BLaER1 (cell line): Measurements from ENCODE around the gene ATP8A2.
A peak's percentile ranks its signal among the peaks of the same experiment; 100 is the strongest.
"Not testable (repeated sequence)": the region's sequence is repeated elsewhere in the genome, so short reads cannot be mapped to it uniquely, and the experiment has no call there.

Experiments
- H3K27ac ChIP-seq: shearing (Covaris generic); formaldehyde crosslinking; 2 replicates; pipeline ENCODE4 v1.8.1; 2022
- H3K27me3 ChIP-seq: shearing (Covaris generic); formaldehyde crosslinking; 2 replicates; pipeline ENCODE4 v1.8.1; 2022
- H3K36me3 ChIP-seq: shearing (Covaris generic); formaldehyde crosslinking; 2 replicates; pipeline ENCODE4 v1.8.1; 2022
- H3K4me1 ChIP-seq: shearing (Covaris generic); formaldehyde crosslinking; 2 replicates; pipeline ENCODE4 v1.8.1; 2022
- H3K4me2 ChIP-seq: shearing (Covaris generic); formaldehyde crosslinking; 2 replicates; pipeline ENCODE4 v1.8.1; 2022
- H3K4me3 ChIP-seq: shearing (Covaris generic); formaldehyde crosslinking; 2 replicates; pipeline ENCODE4 v1.8.1; 2022
- H3K9ac ChIP-seq: shearing (Covaris generic); formaldehyde crosslinking; 2 replicates; pipeline ENCODE4 v1.8.1; 2022
- H3K9me3 ChIP-seq: shearing (Covaris generic); formaldehyde crosslinking; 2 replicates; pipeline ENCODE4 v1.8.1; 2022
- H4K20me1 ChIP-seq: shearing (Covaris generic); formaldehyde crosslinking; 2 replicates; pipeline ENCODE4 v1.8.1; 2022
- Cebpa-rat ChIP-seq: shearing (Covaris generic); IDR thresholded peaks from 2 replicates; pipeline ENCODE4 v1.8.1; 2022

The ATP8A2 gene

DNA sequence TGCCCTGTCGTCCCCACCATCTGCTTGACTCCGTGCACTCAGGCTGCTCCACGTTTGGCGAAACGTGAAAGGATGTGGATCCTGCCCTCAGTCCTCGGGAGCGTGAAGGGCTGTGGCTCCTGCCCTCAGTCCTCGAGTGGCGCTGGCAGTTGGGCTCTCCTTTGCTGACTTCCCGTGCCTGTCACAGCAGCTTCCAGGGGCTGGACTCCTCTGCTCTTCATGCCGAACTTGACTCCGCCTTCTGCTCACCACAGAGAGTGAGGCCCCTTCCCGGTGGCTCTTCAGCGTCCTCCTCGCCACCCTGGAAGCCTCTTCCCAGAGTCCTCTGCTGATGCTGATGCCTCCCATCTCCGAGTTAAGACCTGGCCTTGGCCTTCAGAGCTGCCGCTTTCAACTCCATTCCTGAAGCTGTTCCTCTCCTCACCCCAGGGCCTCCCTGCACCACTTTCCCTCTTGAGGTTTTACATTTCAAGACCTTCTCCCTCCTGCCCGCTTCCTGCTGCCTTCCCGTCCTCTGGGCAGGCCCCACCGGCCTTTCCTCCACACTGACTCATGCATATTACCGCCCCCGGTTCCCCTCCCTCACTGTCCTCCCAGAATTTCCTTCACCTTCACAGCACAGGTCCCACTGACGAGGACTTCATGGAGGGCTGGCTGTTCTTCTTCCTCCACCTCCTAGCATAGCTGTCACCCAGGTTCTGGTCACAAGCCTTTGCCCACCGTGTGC, 568.4 kb downstream of the ATP8A2 start:
- peak overlapping the region; percentile 8 for H3K4me3 ChIP-seq
- TF ChIP-seq Cebpa-rat: no peak
- H3K9me3 ChIP-seq: no peaks in the 10 kb centered on the region
- H4K20me1 ChIP-seq: no peaks in the 10 kb centered on the region
- peaks cover 77% of the 10 kb centered on the region for H3K4me1 ChIP-seq
- H3K4me2 ChIP-seq: peak overlapping the region; percentile 81
- H3K27ac ChIP-seq: peak overlapping the region; percentile 79
- 0 out of 2 replicates have a peak overlapping the region, but pooled peaks have one; percentile 1 for H3K9ac ChIP-seq
- H3K36me3 ChIP-seq: no peaks in the 10 kb centered on the region
- H3K27me3 ChIP-seq: no peaks in the 10 kb centered on the region

DNA sequence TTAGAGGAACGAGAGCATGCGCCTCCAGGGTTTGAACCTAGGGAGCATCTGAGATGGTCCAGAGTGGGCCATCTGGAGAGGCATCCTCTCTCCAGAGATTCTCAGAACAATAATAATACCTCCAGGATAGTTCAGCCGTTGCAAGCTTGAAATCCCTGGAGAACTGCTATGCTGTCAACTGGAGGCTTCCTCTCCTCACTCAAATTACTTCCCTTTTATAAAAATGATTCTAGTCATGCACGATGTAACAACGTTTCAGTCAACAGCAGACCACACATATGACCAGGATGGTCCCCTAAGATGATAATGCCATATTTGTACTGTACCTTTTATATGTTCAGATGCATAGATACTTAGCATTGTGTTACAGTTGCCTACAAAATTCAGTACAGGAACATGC, 571.3 kb downstream of the ATP8A2 start:
- TF ChIP-seq Cebpa-rat: no peak
- H4K20me1 ChIP-seq: no peaks in the 10 kb centered on the region
- peak overlapping the region; percentile 79 for H3K27ac ChIP-seq
- H3K4me3 ChIP-seq: peak overlapping the region; percentile 9; the same call in 1 of the 2 replicates
- peaks cover 85% of the 10 kb centered on the region for H3K4me1 ChIP-seq
- H3K9ac ChIP-seq: no peak overlapping the region
- peak overlapping the region; percentile 81 for H3K4me2 ChIP-seq
- H3K27me3 ChIP-seq: no peaks in the 10 kb centered on the region
- H3K36me3 ChIP-seq: no peaks in the 10 kb centered on the region
- H3K9me3 ChIP-seq: peaks cover 5% of the 10 kb centered on the region; the same call in 1 of the 2 replicates

DNA sequence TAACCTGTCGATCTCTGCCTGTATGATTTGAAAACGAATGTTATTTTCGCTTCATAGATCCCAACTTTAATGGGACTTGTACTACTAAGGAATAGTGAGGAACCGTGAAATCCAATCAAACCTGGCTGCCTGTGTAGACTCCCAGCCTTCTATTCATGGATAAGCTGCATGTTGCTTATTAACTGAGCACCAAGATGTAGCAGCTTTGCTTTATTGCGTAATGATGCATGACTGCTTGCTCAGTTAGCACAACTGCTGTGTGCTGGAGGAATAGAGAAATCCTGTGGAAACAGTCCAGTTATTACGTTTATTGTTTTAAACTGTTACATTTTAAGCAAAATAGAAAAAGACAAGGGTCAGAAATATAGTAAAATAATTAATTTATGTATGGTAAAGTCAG, 571.9 kb downstream of the ATP8A2 start:
- H3K4me3 ChIP-seq: no peak overlapping the region
- peak; percentile 98 for TF ChIP-seq Cebpa-rat
- H3K27ac ChIP-seq: peak overlapping the region; percentile 79
- peaks cover 91% of the 10 kb centered on the region for H3K4me1 ChIP-seq
- no peak overlapping the region for H3K9ac ChIP-seq
- no peaks in the 10 kb centered on the region for H4K20me1 ChIP-seq
- H3K36me3 ChIP-seq: no peaks in the 10 kb centered on the region
- peaks cover 5% of the 10 kb centered on the region; the same call in 1 of the 2 replicates for H3K9me3 ChIP-seq
- H3K4me2 ChIP-seq: peak overlapping the region; percentile 81
- H3K27me3 ChIP-seq: no peaks in the 10 kb centered on the region

DNA sequence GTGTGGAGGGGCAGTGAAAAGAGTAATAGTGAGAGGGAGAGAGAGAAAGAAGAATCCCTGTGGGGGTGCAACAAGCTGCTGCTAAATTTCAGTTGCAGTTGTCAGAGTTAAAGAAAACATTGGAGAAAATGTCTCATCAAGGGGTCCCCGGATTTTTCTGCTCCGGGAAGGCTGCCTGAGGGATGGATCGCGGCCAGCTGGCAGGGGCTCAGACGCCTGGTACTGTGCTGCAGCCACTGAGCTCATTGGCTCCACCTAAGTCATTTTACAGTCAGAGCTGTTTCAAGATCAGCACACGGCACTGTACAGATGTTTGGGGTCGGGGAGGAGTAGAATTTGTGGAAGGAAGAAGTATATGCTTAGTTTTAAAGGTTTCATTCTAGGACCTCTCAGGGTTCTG, 573.8 kb downstream of the ATP8A2 start:
- H3K4me1 ChIP-seq: peaks cover 95% of the 10 kb centered on the region
- H4K20me1 ChIP-seq: no peaks in the 10 kb centered on the region
- H3K27me3 ChIP-seq: no peaks in the 10 kb centered on the region
- H3K4me2 ChIP-seq: peak overlapping the region; percentile 81
- no peak overlapping the region for H3K4me3 ChIP-seq
- H3K9ac ChIP-seq: no peak overlapping the region
- TF ChIP-seq Cebpa-rat: no peak
- no peaks in the 10 kb centered on the region for H3K36me3 ChIP-seq
- peaks cover 6% of the 10 kb centered on the region for H3K9me3 ChIP-seq
- H3K27ac ChIP-seq: peak overlapping the region; percentile 79

DNA sequence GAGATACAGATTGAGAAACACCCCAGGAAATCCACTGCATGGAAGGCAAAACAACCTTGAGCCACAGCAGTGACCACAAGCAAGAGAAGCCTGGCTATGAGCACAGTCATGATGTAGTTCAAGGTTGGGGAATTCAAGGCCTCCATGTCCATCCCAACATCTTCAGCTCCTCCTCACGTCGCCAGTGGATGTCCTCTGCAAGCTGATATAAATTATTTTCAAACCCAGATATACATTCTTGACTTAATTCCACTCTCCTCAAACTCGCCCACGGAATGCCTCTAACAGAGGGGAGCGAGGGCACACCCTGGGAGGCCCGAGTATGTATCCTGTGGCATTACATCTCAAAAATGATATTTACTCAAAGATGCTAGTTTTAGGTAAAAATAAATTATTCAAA, 574.5 kb downstream of the ATP8A2 start:
- H4K20me1 ChIP-seq: no peaks in the 10 kb centered on the region
- H3K4me3 ChIP-seq: no peak overlapping the region
- peak overlapping the region; percentile 79 for H3K27ac ChIP-seq
- no peak for TF ChIP-seq Cebpa-rat
- H3K4me1 ChIP-seq: peaks cover 89% of the 10 kb centered on the region
- H3K4me2 ChIP-seq: peak overlapping the region; percentile 81
- no peaks in the 10 kb centered on the region for H3K36me3 ChIP-seq
- peaks cover 13% of the 10 kb centered on the region for H3K9me3 ChIP-seq
- no peaks in the 10 kb centered on the region for H3K27me3 ChIP-seq
- H3K9ac ChIP-seq: no peak overlapping the region

DNA sequence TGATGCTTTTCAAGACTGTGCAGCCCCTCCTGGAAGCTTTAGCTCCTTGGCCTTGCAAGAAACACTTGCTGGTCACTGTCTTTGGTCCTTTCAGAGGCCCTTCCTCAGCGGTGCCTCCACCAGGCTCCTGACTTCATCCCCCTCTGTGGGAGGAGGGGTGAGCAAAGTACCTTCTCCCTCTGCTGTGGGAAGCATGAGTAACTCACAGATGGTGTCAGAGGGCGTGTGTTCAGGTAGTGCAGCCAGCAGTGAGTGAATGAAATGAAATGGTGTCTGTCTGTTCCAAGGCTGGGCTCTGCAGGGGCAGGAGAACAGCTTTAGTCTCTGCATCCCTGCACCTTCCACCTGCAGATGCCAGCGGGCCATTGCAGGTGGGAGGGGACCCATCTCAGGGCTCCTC, 577.1 kb downstream of the ATP8A2 start:
- H3K9ac ChIP-seq: no peak overlapping the region
- H3K4me2 ChIP-seq: peak overlapping the region; percentile 56
- peaks cover 76% of the 10 kb centered on the region for H3K4me1 ChIP-seq
- no peaks in the 10 kb centered on the region for H4K20me1 ChIP-seq
- H3K27me3 ChIP-seq: no peaks in the 10 kb centered on the region
- H3K4me3 ChIP-seq: no peak overlapping the region
- TF ChIP-seq Cebpa-rat: no peak
- peaks cover 16% of the 10 kb centered on the region for H3K9me3 ChIP-seq
- H3K36me3 ChIP-seq: no peaks in the 10 kb centered on the region
- H3K27ac ChIP-seq: 0 out of 2 replicates have a peak overlapping the region, but pooled peaks have one; percentile 45

DNA sequence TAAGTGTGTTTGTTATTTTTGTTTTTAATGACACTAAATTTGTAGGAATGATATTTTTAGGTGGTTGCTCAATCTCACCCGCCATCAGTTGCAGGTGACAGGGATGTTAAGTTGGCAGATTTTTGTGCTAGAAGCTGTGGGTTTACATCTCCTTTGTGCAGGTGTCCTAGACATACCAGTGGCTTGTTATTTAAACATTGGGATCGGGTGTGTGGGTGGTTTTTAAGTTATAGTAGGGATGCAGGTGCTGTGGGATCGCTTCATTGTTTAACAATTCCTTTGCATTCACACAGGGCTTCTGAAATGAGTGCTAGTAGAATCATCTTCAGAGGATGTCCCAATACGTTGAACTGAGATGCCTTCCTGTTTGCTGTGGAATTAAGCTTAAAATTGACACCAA, 580.1 kb downstream of the ATP8A2 start:
- Histone ChIP-seq H4K20me1 (no peaks in the 10 kb centered on the region), H3K36me3 (no peaks in the 10 kb centered on the region), H3K4me1 (peaks cover 57% of the 10 kb centered on the region), H3K27ac (no peak overlapping the region), H3K9ac (no peak overlapping the region), H3K9me3 (peaks cover 14% of the 10 kb centered on the region), H3K4me2 (no peak overlapping the region), H3K4me3 (no peak overlapping the region), H3K27me3 (no peaks in the 10 kb centered on the region)
- TF ChIP-seq Cebpa-rat: no peak

DNA sequence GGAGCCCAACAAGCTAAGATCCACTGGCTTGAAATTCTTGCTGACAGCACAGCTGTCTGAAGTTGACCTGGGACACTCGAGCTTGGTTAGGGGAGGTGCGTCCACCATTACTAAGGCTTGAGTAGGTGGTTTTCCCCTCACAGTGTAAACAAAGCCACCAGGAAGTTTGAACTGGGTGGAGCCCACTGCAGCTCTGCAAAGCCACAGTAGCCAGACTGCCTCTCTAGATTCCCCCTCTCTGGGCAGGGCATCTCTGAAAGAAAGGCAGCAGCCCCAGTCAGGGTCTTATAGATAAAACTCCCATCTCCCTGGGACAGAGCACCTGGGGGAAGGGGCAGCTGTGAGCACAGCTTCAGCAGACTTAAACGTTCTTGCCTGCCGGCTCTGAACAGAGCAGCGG, 582.3 kb downstream of the ATP8A2 start:
- not testable (repeated sequence) for H3K27me3 ChIP-seq, H3K9ac ChIP-seq, H3K27ac ChIP-seq, H4K20me1 ChIP-seq, H3K36me3 ChIP-seq, H3K4me3 ChIP-seq
- H3K4me1 ChIP-seq: peaks cover 45% of the 10 kb centered on the region
- H3K4me2 ChIP-seq: peak overlapping the region; percentile 28; the same call in 1 of the 2 replicates
- peaks cover 17% of the 10 kb centered on the region for H3K9me3 ChIP-seq

DNA sequence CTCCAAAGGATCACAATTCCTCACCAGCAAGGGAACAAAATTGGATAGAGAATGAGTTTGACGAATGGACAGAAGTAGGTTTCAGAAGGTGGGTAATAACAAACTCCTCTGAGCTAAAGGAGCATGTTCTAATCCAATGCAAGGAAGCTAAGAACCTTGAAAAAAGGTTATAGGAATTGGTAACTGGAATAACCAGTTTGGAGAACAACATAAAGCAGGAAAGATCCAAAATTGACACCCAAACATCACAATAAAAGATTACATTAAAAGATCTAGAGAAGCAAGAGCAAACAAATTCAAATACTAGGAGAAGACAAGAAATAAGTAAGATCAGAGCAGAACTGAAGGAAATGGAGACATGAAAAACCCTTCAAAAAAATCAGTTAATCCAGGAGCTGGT, 583.2 kb downstream of the ATP8A2 start:
- not testable (repeated sequence) for H3K27me3 ChIP-seq, H3K36me3 ChIP-seq, H3K27ac ChIP-seq, H3K9ac ChIP-seq, H3K4me2 ChIP-seq, H3K4me3 ChIP-seq, H4K20me1 ChIP-seq
- H3K4me1 ChIP-seq: peaks cover 39% of the 10 kb centered on the region
- peaks cover 17% of the 10 kb centered on the region for H3K9me3 ChIP-seq

DNA sequence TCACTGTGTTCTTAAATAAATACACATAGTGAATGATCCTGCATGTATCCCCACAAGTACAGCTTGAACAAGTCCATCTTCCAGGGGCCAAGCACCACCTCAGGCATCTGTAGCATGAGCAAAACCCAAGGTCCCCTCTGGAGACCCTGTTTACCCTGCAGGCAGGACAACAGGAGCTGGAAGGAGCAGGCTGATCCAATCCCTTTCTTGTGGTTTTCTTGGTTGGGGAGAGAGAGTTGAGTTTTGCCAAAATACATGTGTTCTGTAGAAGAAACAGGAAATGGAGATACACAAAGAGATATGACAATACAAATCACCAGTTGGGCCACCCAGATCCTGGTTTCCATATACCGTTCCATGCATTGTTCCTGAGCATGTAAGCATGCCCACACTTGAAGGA, 587.2 kb downstream of the ATP8A2 start:
- Histone ChIP-seq H4K20me1 (no peaks in the 10 kb centered on the region), H3K9me3 (peaks cover 6% of the 10 kb centered on the region), H3K4me1 (peaks cover 18% of the 10 kb centered on the region), H3K36me3 (no peaks in the 10 kb centered on the region), H3K4me2 (peak overlapping the region; percentile 63), H3K27me3 (no peaks in the 10 kb centered on the region), H3K27ac (no peak overlapping the region), H3K4me3 (no peak overlapping the region), H3K9ac (no peak overlapping the region)
- no peak for TF ChIP-seq Cebpa-rat
